HG02678 (cell line): ENCODE results near the gene ANTKMT.

Source experiments
- ATAC-seq: cut with Tn5 transposase; IDR thresholded peaks from one replicate; pipeline ENCODE4 v1.9.1; 2021; ENCODE audit warnings: mild to moderate bottlenecking, moderate library complexity; ENCODE audit not compliant: unreplicated experiment

The ANTKMT gene

DNA sequence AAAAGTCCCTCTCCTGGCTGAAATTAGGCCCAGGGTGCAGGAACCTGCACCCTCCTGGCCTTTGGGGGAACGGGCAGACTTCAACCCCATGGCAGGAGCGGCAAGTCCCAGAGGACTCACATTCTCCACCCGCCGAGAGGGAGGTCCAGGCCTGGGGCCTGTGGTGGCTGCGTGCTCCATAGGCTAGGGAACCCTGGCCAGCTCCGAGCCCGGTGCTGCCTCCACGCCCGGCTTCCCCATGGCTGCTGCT lies 5.2 kb downstream of the ANTKMT start:
- ATAC-seq = no peak

DNA sequence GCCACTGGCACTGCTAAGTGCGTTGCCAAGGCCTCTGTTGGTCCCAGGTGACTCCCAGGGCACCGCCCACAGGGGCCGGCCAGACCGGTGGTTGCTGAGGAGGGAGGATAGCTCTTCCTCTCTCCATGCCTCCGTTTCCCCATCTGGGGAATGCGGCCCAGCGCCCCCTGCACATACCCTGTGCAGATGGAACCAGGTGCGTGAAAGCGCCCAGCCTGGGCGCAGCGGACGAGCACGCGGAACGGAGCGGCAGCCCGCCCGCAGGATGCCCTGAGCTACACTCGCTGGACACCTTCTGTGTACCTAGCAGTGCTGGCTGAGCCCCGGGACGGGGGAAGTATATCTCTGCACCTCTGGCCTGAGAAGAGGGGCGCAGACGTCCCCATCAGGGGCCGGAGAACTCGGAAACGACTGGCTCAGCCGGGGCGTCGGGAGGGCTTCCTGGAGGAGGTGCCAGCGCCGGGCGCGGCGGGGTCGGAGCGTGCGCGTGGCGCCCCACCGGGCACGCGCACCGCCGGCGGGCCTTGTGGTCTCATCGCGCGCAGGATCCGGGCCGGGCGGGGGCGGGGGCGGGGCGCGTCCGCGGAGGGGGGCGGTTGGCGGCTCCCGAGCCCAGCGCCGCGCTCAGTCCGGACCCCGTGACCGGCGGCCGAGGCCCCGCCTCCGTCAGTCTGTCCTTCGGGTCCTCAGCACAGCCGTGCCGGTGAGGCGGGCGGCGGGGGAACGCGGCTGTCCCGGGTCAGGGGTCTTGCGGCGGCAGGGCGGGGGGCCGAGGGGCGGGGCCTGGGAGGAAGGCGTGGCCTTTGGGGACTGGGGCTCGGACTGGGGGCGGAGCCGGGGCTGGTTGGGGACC lies 5.7 kb downstream of the ANTKMT start, which contains the start of the genes CCDC78 and HAGHL:
Gene CCDC78, minus strand, starts transcription at position 6 of the 853 bp plus-strand sequence. CDS start 76 bp downstream, outside the sequence.
Gene HAGHL, plus strand, starts transcription at position 669 of the 853 bp plus-strand sequence. CDS start 404 bp downstream, outside the sequence.
- ATAC-seq = peak; percentile 42

DNA sequence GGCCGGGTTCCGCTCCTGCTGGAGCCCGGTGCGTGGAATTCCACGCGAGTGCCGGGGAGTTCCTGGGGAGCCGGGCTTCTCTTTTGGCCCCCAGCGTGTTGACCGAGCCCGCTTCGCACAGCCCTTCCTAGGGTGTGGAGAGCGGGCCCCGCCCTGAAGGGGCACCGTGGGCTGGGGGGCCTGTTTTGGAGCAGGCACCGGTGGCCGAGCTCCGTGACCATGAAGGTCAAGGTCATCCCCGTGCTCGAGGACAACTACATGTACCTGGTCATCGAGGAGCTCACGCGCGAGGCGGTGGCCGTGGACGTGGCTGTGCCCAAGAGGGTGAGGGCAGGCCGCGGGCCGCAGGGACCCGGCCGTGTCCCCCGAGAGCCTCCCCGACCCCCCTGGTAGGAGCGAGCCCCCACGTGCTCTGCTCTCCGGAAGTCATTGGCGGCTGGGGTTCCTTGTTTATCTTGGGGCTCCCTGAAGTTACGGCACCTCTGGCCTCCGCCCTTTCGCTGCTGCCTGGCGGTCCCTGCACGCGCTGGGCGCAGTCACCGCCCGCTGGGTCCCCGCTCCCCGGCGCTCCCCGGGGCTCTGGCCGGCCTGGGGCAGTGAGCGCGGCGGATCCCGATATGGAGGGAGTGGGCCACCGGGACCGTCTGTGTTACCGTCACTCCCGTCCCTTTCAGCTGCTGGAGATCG lies 6.5 kb downstream of the ANTKMT start:
- peak; percentile 7 for ATAC-seq

DNA sequence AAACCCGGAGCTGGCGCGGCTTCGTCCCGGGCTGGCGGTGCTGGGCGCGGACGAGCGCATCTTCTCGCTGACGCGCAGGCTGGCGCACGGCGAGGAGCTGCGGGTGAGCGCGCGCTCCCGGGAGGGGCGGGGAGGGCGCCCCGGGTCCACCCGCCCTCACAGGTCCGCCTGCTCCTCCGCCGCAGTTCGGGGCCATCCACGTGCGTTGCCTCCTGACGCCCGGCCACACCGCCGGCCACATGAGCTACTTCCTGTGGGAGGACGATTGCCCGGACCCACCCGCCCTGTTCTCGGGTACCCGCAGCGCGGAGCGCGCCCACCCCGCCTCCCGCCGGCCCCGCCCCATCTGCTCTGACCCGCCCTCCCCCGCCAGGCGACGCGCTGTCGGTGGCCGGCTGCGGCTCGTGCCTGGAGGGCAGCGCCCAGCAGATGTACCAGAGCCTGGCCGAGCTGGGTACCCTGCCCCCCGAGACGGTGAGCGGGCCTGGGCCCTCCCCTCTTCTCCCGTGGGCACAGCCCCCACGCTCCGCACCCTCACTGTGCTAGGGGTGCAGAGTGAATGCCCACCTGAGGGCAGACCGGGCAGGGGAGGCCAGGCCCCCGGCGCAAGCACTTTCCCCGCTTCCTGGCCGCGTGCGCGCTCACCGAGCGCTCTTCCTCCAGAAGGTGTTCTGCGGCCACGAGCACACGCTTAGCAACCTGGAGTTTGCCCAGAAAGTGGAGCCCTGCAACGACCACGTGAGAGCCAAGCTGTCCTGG lies 7.4 kb downstream of the ANTKMT start:
- ATAC-seq = peak; percentile 31

DNA sequence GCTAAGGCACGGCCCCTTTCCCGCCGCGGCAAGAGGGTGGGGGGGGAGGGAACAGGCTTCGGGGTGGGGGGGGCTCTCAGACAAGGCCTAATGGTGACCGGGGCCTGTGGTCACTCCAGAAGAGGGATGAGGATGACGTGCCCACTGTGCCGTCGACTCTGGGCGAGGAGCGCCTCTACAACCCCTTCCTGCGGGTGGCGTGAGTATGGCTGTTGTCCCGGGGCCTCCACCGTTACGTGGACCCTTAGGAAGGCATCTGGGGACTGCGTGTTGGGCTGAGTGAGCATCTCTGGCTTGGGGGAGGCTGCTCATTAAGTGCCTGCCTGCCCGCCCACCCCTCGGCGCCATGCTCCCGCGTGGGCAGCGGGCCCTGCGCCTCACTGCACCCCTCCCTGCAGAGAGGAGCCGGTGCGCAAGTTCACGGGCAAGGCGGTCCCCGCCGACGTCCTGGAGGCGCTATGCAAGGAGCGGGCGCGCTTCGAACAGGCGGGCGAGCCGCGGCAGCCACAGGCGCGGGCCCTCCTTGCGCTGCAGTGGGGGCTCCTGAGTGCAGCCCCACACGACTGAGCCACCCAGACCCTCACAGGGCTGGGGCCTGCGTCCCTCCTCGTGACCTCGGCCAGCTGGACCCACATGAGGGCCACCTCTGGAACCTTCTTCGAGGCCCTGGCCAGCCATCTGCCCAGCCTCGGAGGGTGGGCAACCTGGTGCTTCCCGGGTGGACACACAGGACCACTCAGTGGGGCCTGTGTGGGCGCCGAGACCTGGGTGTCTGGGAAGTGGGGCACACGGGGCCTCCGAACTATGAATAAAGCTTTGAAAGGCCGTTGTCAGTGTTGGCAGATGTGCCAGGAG lies 8.2 kb downstream of the ANTKMT start:
- ATAC-seq = no peak

DNA sequence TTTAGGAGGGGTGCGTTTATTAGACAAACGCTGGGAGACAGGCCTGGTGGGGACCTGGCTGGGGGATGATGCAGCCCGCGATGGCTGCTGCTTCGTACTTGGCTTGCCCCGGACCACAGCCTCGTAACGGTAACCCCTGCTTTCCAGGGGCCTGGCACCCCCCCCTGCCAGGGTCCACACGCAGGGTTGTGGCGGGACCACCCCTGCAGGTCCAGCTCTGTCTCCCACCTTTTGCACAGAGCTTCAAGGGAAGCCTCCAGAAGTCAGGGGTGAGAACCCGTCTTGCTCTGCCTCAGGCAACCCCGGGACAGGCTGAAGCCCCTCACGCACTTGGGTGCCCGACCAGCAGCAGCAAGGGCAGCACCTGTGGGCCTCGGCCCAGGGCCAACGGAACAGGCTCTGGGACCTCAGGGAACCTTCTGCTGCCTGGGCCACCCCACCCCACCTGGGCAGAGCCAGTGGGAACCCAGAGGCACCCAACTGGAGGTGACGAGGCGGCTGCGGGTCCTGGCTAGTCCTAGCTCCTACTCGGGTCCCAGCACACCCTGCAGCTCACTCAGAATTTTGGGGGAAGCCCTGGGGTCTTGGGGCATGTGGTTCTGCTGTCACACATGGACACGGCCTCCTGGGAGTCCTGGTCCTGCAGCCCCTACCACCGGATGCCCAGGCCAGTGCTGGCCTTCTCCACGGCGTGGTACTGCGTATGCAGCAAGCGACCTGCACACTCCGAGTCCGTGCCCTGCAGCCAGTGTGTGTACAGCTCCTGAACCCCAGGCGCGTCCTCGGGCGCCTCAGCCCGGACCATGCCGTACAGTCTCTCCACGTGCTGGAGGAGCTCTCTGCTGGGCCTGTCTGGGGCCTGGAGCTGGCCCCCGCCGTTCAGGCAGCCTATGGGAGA lies 9.1 kb downstream of the ANTKMT start:
- ATAC-seq = no peak

DNA sequence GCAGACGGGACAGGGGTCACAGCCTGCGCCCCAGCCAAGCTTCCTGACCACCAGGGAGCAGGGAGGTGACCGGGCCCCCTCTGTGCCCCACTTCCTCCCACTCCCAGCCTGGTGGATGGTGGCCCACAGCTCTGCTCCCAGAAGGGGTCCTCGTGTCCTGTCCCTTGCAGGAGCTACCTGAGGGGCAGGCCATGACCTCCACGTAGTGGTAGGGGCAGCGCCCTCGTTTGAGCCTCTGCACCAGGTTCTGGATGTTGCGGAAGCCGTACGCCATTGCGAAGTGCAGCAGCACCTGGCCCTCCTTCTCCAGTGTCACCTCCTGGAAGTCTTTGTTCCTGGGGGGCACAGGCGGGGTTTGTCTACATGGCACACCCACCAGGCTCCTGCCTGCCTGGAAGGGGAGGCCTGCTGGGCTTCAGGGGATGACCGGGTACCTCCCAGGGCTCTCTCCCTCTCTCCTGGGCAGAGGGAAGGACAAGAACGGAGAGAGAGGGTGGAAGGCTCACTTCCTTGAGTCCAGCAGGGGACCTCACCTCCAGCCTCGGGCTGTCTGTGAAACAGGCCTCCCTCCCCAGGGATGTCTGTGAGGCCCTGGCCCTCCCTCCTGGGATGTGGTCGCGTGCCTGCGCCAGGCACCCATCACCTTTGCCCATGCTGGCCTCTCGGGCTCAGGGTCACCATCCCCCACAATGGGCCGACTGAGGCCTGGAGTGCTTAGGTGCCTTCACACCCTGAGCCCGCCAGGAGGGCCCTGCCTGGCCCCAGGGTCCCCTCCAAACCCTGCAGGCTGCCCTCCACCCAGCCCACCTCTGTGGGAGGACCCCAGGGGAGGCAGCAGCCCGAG lies 9.9 kb downstream of the ANTKMT start:
- no peak for ATAC-seq

DNA sequence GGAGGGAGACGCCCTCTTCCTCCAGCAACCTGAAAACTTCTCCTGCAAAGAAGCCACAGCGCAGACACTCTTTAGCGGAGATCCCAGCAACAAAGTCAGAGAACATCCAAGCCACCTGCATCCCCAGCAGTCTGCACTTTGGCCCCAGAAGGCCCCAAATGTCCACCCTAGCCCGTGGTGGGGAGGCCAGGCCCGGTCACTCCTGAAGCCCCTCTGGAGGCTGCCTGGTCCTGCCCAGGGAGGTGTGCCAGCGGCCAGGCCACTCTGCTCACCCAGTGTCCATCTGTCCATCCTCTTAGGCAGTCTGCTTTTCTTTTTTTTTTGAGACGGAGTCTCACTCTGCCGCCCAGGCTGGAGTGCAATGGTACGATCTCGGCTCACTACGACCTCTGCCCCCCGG lies 11.4 kb downstream of the ANTKMT start:
- no peak for ATAC-seq

DNA sequence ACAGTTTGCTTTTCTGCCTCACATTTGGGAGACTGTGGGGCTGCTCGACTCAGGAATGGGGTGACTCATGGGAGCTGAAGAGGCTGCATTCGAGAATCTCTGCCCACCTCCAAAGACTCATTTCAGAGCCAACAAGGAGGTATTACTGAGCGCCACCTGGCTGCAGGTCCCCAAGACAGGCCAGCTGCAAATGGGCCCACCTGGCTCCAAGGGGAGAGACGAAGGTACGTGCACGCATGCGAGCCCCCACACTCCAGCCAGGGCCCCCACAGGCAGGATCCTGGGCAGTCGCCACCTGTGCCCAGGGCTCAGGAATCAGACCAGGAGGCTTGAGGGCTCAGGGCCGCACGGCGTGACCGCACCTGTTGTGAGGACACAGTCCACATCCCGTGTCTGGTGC lies 12.0 kb downstream of the ANTKMT start:
- no peak for ATAC-seq

DNA sequence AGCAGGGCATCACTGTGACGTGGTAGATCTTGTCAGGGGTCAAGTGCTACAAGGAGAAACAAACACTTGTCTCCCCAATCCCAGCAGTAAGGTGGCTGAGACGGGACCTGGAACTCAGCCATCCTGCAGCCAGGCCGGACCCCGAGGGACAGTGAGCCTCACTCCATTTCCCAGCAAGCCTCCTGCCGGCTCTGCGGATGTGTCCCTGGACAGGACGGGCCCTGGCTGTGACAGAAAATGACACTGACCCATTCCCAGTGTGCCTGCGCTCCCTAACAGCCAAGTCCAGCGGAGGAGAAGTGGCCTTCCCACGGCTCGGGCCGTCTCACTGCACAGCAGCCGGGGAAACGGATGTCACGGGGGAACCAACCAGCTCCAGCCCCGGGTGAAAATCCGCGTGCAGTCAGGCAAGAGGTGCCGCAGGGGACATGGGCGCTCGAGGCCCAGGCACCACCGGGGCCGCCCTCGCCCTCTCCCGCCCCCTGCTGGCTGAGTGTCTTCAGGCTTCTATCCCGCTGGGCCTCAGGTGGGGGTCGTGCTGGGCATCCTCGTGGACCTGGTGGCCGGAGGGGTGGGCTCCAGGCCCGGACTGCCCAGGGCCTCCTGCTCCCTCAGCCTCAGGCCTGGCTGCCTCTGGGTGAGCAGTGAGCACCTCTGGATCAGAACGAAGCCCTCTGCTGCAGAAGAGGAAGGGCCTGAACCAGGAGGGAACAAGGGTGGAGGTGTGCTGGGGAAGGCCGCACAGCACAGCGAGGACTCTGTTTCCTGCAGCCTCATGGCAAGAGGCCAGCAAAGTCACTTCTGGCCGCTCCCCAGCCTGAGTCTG lies 12.6 kb downstream of the ANTKMT start:
- no peak for ATAC-seq

DNA sequence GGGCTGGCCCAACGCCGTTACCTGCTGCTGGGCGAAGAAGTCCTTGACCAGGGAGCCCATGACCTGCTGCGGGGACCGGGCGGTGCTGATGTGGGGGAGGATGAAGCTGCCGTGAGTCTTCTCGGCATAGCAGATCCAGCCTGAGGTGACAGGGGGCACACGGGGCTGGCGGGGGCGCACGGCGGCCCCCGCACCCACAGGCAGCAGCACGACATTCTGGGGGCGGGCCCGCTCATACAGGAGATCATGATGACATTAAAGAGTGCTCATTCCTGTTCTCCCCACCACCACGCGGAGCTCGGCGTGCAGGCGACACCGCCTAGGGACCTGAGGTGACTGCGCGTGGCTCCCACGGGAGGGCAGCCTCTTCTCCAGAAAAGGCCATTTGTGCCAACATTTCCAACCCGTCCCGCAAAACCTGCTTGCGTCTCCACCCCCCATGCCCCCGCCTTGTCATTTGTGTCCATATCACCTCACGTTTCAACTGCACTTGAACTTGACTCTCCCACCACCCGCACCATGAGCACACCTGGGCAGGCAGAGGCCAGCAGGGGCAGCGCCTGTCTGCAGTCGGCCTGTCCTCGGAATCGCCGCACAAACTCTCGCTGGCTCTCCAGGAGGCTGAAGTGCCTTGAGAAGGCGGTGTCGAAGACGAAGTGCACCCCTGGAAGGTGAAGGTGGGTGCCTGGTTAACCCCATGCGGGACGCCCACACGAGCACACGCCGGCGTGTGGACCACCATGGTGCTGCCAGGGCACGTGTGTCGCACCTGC lies 13.4 kb downstream of the ANTKMT start:
- no peak for ATAC-seq

DNA sequence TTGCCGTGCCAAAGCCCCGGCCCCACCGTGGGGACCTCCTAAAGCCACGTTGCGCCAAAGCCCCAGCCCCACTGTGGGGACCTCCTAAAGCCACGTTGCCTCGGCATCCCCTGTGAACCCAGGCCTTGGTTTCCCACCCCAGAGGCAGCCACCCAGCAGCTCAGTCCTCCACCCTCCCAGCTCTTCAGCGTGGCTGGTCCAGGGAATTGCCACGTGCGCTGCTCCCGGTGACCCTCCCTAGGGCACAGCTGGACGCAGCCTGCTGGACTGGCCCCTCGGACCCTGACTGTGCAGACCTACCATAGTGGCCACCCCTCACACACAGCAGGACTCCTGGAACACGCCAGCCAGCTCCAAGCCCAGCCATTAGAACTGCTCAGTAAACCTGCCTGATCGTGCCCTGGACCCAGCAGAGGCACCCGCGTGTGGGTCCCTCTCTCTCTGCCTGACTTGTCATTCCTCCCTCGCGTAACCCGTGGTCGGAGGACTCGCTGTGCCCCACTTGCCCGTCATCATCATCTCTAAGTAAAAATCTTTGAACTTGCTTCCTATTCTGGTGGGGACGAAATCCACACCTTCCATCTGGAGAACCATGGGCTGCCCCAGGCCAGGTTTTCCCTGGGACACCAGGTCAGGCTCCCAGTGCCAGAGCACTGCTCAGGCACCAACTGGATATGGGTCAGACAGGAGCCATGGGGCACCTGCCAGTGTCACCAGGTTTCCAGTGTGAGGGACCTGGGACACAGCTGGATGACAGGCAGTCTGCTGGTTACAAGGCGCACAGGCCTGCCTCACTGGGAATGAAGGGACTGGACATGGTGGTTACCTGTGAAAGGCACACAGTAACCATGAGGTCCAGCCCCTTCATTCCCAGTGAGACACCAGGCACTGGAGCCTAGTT lies 14.3 kb downstream of the ANTKMT start:
- no peak for ATAC-seq

DNA sequence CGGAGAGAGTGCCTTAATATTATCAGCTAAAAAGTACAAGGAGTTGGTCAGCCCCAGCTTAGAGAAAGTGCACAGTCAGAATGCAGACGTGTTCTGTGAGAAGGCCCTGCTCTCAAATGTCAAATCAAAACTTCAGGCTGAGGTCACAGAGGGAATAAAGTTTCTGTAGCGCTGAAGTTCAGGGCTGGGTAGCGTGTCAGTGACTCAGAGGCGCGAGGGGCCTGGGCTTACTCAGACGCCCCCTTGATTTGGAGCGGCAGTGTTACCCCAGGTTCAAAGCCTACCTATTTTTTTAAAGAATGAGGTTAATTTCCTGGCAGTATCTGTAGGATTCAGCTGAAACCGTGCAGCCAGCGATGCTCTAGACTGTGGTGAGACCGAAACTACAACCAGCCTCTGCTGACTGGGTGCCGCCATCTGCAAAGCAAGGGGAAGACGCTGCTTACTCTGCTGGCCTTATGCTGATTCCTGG lies 15.1 kb downstream of the ANTKMT start:
- ATAC-seq = no peak

DNA sequence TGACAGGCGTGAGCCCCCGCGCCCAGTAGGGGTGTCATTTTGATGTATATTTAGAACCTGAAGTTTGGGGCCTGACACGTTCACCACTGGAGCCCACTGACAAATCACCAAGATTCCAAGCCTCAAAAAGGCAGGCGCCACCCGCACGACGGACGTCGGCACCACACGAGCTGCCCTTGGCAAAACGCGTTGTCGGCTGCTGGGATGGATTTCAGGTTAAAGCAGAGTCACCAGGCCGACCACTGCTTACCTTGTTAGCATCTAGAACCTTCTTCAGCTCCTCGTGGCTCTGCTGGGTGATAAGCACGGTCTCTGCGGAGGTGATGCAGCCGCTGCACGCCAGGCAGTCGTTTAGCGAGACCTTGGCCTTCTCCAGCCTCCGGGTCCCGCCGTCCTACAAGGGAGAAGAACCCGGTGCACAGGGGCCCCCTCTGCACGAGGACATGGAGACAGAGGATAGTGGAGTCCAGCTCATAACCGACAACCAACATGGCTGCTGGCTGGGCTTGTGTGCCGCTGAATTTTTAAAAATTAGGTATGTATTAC lies 16.1 kb downstream of the ANTKMT start:
- ATAC-seq = no peak

DNA sequence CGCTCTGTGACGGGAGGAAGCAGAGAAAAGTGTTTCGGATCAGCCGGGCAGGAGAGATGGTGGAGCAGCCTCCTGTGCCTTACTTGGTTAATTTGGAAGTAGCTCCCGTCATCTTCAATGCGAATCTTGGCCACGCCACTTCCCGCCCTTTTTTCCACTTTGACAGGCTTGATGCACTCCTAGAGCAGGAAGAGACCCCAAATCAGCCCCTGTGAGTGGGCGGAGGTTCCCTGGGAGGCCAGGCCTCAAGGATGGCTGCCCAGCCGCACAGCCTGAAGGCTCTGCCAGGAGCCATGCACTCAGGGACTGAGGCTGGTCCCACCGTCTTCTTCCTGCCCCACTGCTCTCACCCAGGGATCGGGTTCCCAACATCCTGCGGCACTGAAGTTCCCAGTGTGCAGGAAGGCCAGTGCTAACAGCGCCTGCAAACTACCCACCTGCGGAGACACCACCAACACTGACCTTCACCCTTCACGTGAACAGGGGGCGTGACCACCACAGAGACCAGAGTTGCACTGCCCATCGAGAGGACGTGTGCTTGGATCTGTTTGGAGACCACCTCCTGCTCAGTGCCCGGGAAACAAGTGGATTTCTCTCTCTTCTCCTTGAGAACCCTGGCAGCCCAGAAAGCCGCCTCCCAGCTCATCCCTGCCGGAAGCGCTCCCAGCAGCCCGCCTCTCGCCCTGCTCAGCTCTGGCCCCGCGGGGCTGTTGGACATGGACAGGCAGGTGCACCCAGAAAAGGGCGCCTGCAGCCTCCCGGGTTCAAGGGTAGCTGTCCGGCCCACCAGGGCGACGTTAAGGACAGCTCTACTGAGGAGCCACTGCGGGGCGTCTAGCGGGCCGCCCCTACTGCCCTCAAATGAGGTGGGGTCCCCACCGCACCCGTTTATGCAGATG lies 18.9 kb downstream of the ANTKMT start:
- no peak for ATAC-seq
